ENCODE data around the gene ZDHHC14.

- TF ChIP-seq BRCA1 (IDR thresholded peaks at IDR 0.05; ENCODE audit: low read depth, low read length) (no peak), EP300 (IDR thresholded peaks at IDR 0.05; ENCODE audit: borderline replicate concordance in 1 of 2, low read depth in 2 of 2, low read length in 2 of 2) (no peak)
Observed at GRCh38 chr6:157518397-157519250, 137.6 kb downstream of the ZDHHC14 start.
